HepG2 (cell line): ENCODE measurements around the gene ACADSB. TPM values are rescaled to one million over a fixed set of nuclear protein-coding genes. Genes with fewer than 3 reads are reported as not detected.

Experiments
- ATAC-seq: fragments of 200-7000 bp; cut with Tn5 transposase; 3 replicates; pipeline ENCODE4 v1.9.1; 2020; ENCODE audit warnings: mild to moderate bottlenecking, moderate library complexity
- BruUV-seq: library from RNA; stranded (reverse); fragments of 400-500 nt; replicated peaks from 2 replicates; lab custom pipeline; 2021; lab: Mats Ljungman, UMichigan
- CTCF ChIA-PET: fragments of 300-600 bp; formaldehyde crosslinking; extraction: SDS; loops from one replicate; lab custom pipeline; 2021; ENCODE audit warnings: low total read pairs, inconsistent platforms, low intra/inter-chr PET ratio; lab: Yijun Ruan, JAX
- POLR2A ChIA-PET: fragments of 350-600 bp; sonication (Branson Sonifier 250); formaldehyde crosslinking; loops from one replicate; lab custom pipeline; 2020; ENCODE audit warnings: antibody characterized with exemption, inconsistent platforms; lab: Yijun Ruan, JAX
- DNase-seq: peaks from one replicate; pipeline ENCODE4 v3.0.0-alpha.2; 2015; ENCODE audit warnings: low spot score
- FAIRE-seq: peaks from 3 replicates; lab custom pipeline; 2011; peaks lifted over from hg19 to GRCh38; lab: Jason Lieb, UNC
- H2AFZ ChIP-seq: one replicate; pipeline ENCODE4 v1.6.1; 2011; ENCODE audit warnings: low read length, inconsistent platforms
- H3K27ac ChIP-seq: fragments of 300-600 bp; 3 replicates; pipeline ENCODE4 v1.8.0; 2011; ENCODE audit warnings: mixed run types, mild to moderate bottlenecking, mixed read lengths, low read length, inconsistent platforms; ENCODE audit not compliant: insufficient read depth; ENCODE audit errors: extremely low read length
- H3K27me3 ChIP-seq, 2 experiments: fragments of 200-600 bp in 1 of 2; 2 replicates in 1 of 2; 3 replicates in 1 of 2; pipeline versions ENCODE4 v1.6.0 to v1.8.0; 2011; ENCODE audit warnings: low read length in 2 of 2, mild to moderate bottlenecking in 2 of 2, moderate library complexity in 2 of 2, inconsistent platforms in 1 of 2; ENCODE audit not compliant: insufficient read depth in 2 of 2, control insufficient read depth in 1 of 2
- H3K36me3 ChIP-seq, 2 experiments: fragments of 200-600 bp in 1 of 2; replicated peaks in 1 of 2; 2 replicates in 1 of 2; 3 replicates in 1 of 2; pipeline versions ENCODE4 v1.5.1 to v1.8.0; 2011; ENCODE audit warnings: low read length in 2 of 2, inconsistent platforms in 1 of 2; ENCODE audit not compliant: insufficient read depth in 2 of 2, control insufficient read depth in 1 of 2
- H3K4me1 ChIP-seq: 2 replicates; pipeline ENCODE4 v1.5.1; 2012; ENCODE audit warnings: low read length, inconsistent platforms; ENCODE audit not compliant: insufficient read depth
- H3K4me2 ChIP-seq: 2 replicates; pipeline ENCODE4 v1.6.0; 2011; ENCODE audit warnings: low read depth, low read length, inconsistent platforms
- H3K4me3 ChIP-seq, 3 experiments: fragments of 200-600 bp in 1 of 3; sonication (generic), shearing (Covaris generic) in 1 of 3; replicated peaks in 1 of 3; 2 replicates each; pipeline ENCODE4 v1.5.1; 2011 to 2016; ENCODE audit warnings: low read length in 3 of 3, inconsistent platforms in 2 of 3, low read depth in 2 of 3, mild to moderate bottlenecking in 2 of 3, control low read depth in 1 of 3, mixed read lengths in 1 of 3; ENCODE audit not compliant: insufficient read depth in 1 of 3
- H3K79me2 ChIP-seq: one replicate; pipeline ENCODE4 v1.6.1; 2011; ENCODE audit warnings: low read length, inconsistent platforms; ENCODE audit not compliant: insufficient read depth
- H3K9ac ChIP-seq: 2 replicates; pipeline ENCODE4 v1.6.0; 2011; ENCODE audit warnings: mild to moderate bottlenecking, low read depth, low read length, inconsistent platforms; ENCODE audit not compliant: insufficient read depth
- H3K9me3 ChIP-seq: 2 replicates; pipeline ENCODE4 v1.5.1; 2012; ENCODE audit warnings: mild to moderate bottlenecking, low read length
- H4K20me1 ChIP-seq: 2 replicates; pipeline ENCODE4 v1.6.0; 2011; ENCODE audit warnings: inconsistent platforms, mild to moderate bottlenecking, low read length, moderate library complexity; ENCODE audit not compliant: insufficient read depth
- AHR ChIP-seq: IDR thresholded peaks from 2 replicates; pipeline ENCODE4 v1.6.1; 2018; ENCODE audit warnings: missing genetic modification reagents, missing compliant biosample characterization
- E2F2 ChIP-seq: sonication (generic); formaldehyde crosslinking; IDR thresholded peaks from 2 replicates; pipeline ENCODE4 v1.4.0; 2020; ENCODE audit warnings: missing genetic modification reagents, borderline replicate concordance
- FOSL1 ChIP-seq: sonication (generic); formaldehyde crosslinking; IDR thresholded peaks from 2 replicates; pipeline ENCODE4 v1.9.0; 2021; ENCODE audit warnings: missing genetic modification reagents, borderline replicate concordance
- PRDM4 ChIP-seq: sonication (generic); formaldehyde crosslinking; IDR thresholded peaks from 2 replicates; pipeline ENCODE4 v1.9.0; 2021; ENCODE audit warnings: missing genetic modification reagents, borderline replicate concordance
- SIN3B ChIP-seq: fragments of 150-350 bp; IDR thresholded peaks from 2 replicates; pipeline ENCODE4 v1.6.1; 2014; ENCODE audit warnings: low read length
- ZNF180 ChIP-seq: sonication (generic); formaldehyde crosslinking; IDR thresholded peaks from 2 replicates; pipeline ENCODE4 v1.4.0; 2020; ENCODE audit warnings: low read depth, missing genetic modification reagents, borderline replicate concordance
- ZNF576 ChIP-seq: sonication (generic); formaldehyde crosslinking; IDR thresholded peaks from 2 replicates; pipeline ENCODE4 v1.4.0; 2020; ENCODE audit warnings: mild to moderate bottlenecking, missing genetic modification reagents
- ZNF709 ChIP-seq: sonication (generic); formaldehyde crosslinking; IDR thresholded peaks from 2 replicates; pipeline ENCODE4 v1.5.0; 2020; ENCODE audit warnings: mild to moderate bottlenecking, missing genetic modification reagents
- WGBS: methylation state at CpG from one replicate; pipeline ENCODE4 v1.1.6; 2017; ENCODE audit warnings: low lambda C conversion rate; 5-methylcytosine and 5-hydroxymethylcytosine counted together
- in situ Hi-C: cut with HindIII; loops from 2 replicates; pipeline ENCODE4 v1.10.0; 2017; ENCODE audit warnings: low pct_unique_long_range_greater_than_20kb; ENCODE audit not compliant: extremely low pct_ligation_motif_present
- intact Hi-C: fragments of 100-400 bp; cut with micrococcal nuclease; formaldehyde crosslinking; loops from one replicate; pipeline ENCODE4 v1.10.0; 2022; ENCODE audit not compliant: unreplicated experiment
- polyA plus RNA-seq, 8 experiments: library from polyadenylated mRNA; depleted of rRNA in 3 of 8; stranded (reverse) in 7 of 8; unstranded in 1 of 8; fragments of >200 nt; fragmentation: Illumina TruSeq in 4 of 8; extraction: Trizol in 4 of 8; gene quantifications; 2 replicates each; pipeline versions ENCODE4 v1.2.1 to v1.2.3, GENCODE V29; 2011 to 2016; ENCODE audit warnings: low read depth in 4 of 8, missing spikeins in 1 of 8, mixed read lengths in 1 of 8; ENCODE audit not compliant: insufficient read depth in 1 of 8
- total RNA-seq, 5 experiments: library from RNA; depleted of rRNA; stranded (reverse); fragments of >200 nt; fragmentation: Illumina TruSeq; extraction: Trizol; gene quantifications; 2 replicates each; pipeline ENCODE4 v1.2.3, GENCODE V29; 2016; ENCODE audit warnings: low read depth in 1 of 5

Gene ACADSB
- total and polyA plus RNA-seq, 2 of the 13 experiments (the other 11 are each of a cell fraction or from before 2014, with no cell fraction given), result 80.0 to 87.6 TPM

- no peak for TF ChIP-seq PRDM4 (CRISPR knock-in tag)
These were observed 6.0 kb downstream of the ACADSB start (continued) for GRCh38 chr10:123014772-123015171.

DNA sequence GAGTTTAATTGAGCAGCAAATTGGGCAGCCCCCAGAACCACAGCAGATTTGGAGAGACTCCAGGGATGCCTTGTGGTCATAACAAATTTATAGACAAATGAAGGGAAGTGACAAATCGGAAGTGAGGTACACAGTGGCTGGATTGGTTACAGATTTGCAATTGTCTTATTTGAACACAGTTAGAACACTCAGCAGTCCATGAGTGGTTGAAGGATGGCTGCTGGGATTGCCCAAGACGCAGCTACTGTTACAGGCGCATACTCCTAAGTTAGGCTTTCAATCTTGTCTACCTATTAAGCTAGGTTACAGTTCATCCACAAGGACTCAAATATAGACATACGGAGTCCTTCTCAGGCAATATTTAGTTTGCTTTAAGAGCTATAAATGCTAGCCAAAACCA, 7.4 kb downstream of the ACADSB start:
- TF ChIP-seq ZNF180 (CRISPR knock-in tag) (no peak), E2F2 (CRISPR knock-in tag) (no peak), FOSL1 (no peak), ZNF709 (CRISPR knock-in tag) (no peak), SIN3B (no peak), AHR (CRISPR knock-in tag) (no peak), ZNF576 (CRISPR knock-in tag) (no peak)
- TF ChIP-seq, all 625 proteins: peak for 0
- Histone ChIP-seq H3K27me3 (no peaks in the 10 kb centered on the region), H4K20me1 (no peaks in the 10 kb centered on the region; the same call in 1 of the 2 replicates), H3K79me2 (peaks cover 76% of the 10 kb centered on the region), H2AFZ (no peak overlapping the region), H3K4me2 (no peak overlapping the region), H3K27ac (peak overlapping the region; percentile 23), H3K9ac (no peak overlapping the region), H3K4me1 (peaks cover 85% of the 10 kb centered on the region), H3K36me3 (peaks cover 3 to 11% of the 10 kb centered on the region in 2 experiments; a peak in 3 of 5 replicates), H3K9me3 (no peaks in the 10 kb centered on the region), H3K4me3 (no peak overlapping the region)
- in situ Hi-C loops (no loop called here), intact Hi-C loops (no loop called here)
- ChIA-PET POLR2A (interaction anchor here (6.5 kb wide), 1 partner anchor 6 kb away, joined by 131 read pairs; the partner anchor contains the start of genes ACADSB and IKZF5), CTCF (no interaction called here)
- 93% methylated on average over 4 of the region's 4 CpGs for WGBS
- FAIRE-seq (no peak), DNase-seq (no peak), ATAC-seq (no peak)
- no TSS peak for BruUV-seq
